ENCODE results near the gene DONSON. TPM values are rescaled to one million over a fixed set of nuclear protein-coding genes. Genes with fewer than 3 reads are reported as not detected.

Gene DONSON
- total and polyA plus RNA-seq, 2 of the 8 experiments (the other 6 are each of a cell fraction or from before 2014, with no cell fraction given), result 21.9 to 32.5 TPM

DNA sequence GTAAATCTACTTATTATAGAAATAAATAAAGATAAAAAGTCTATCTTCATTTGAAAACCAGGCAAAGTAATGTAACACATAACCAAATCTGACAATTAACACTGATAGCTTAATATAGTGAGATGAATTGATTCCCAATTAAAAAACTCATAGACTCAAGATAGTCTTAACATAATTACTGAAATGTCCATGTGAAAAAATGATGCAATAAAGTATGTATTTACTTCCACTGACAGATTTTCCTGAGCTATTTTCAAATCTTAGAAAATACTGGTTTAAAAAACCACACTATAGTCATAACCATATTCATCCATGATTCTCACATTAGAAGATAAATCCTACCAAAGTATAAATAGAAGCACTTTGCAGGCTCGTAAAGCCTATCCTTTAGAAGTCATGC lies 9.6 kb upstream of the DONSON start:
- no peak overlapping the region for H4K8ac ChIP-seq (ENCODE audit: extremely low read depth, insufficient read depth, low read length)
- POLR2A ChIA-PET (ENCODE audit: partially characterized antibody), result interaction anchor here (1.0 to 1.6 kb wide), 2 partner anchors 9 to 55 kb away, joined by 3 read pairs; partner anchors contain the start of genes DONSON and SON
- H2BK15ac ChIP-seq (ENCODE audit: low read length), result no peak overlapping the region
- no peak overlapping the region for H2AFZ ChIP-seq (ENCODE audit: low read length)
- H3K9ac ChIP-seq (replicated peaks in 1 of 4; ENCODE audit: extremely low read depth in 1 of 4, low read depth in 3 of 4, low read length in 3 of 4), result no peak overlapping the region
- H3K4me1 ChIP-seq (replicated peaks in 1 of 4; ENCODE audit: control insufficient read depth in 3 of 4, insufficient read depth in 4 of 4, low read length in 3 of 4), result no peaks in the 10 kb centered on the region
- no peak for FAIRE-seq
- H2BK5ac ChIP-seq (ENCODE audit: low read depth, low read length), result no peak overlapping the region
- no peaks in the 10 kb centered on the region for H3K9me3 ChIP-seq (ENCODE audit: insufficient read depth in 2 of 2, low read depth in 1 of 2, low read length in 1 of 2)
- no peak for DNase-seq (ENCODE audit: low read depth in 1 of 2, low spot score in 2 of 2)
- no peak overlapping the region for H3K4me2 ChIP-seq (ENCODE audit: insufficient read depth in 1 of 2, low read depth in 2 of 2, low read length in 2 of 2)
- no peak overlapping the region for H4K91ac ChIP-seq (replicated peaks; ENCODE audit: insufficient read length, low read length)
- no peak overlapping the region for H2BK120ac ChIP-seq (replicated peaks; ENCODE audit: low read depth, low read length)
- no peaks in the 10 kb centered on the region for H3K27me3 ChIP-seq (replicated peaks in 1 of 4; ENCODE audit: control insufficient read depth in 3 of 4, extremely low read depth in 1 of 4, insufficient read depth in 3 of 4, low read length in 3 of 4)
- H4K20me1 ChIP-seq (replicated peaks in 1 of 2; ENCODE audit: control insufficient read depth in 1 of 2, insufficient read depth in 2 of 2, low read length in 2 of 2), result no peaks in the 10 kb centered on the region
- CTCF ChIA-PET (ENCODE audit: partially characterized antibody), result interaction anchor here (0.7 kb wide), 1 partner anchor 278 kb away, joined by 3 read pairs; no protein-coding TSS in a partner anchor
- H2AK5ac ChIP-seq (ENCODE audit: low read depth, low read length), result no peak overlapping the region
- H3K4ac ChIP-seq (replicated peaks; ENCODE audit: insufficient read length, low read depth, low read length), result no peak overlapping the region
- no peaks in the 10 kb centered on the region for H3K79me2 ChIP-seq (ENCODE audit: control insufficient read depth in 1 of 2, insufficient read depth in 2 of 2, low read length in 2 of 2)
- H3K14ac ChIP-seq (ENCODE audit: insufficient read length), result no peak overlapping the region
- H3K4me3 ChIP-seq (ENCODE audit: extremely low read depth in 1 of 4, insufficient read depth in 2 of 4, low read depth in 3 of 4, low read length in 4 of 4), result no peak overlapping the region
- H4K5ac ChIP-seq (ENCODE audit: insufficient read length, low read depth, low read length), result no peak overlapping the region
- H3K27ac ChIP-seq (ENCODE audit: low read depth, low read length), result no peak overlapping the region
- no peak overlapping the region for H3K56ac ChIP-seq (replicated peaks; ENCODE audit: insufficient read length, low read depth, low read length)
- H3K36me3 ChIP-seq (ENCODE audit: control insufficient read depth in 2 of 4, insufficient read depth in 4 of 4, low read length in 3 of 4), result peaks cover 0 to 17% (median 8%) of the 10 kb centered on the region in 4 experiments; a peak in 5 of 8 replicates
- no peak overlapping the region for H2BK12ac ChIP-seq (ENCODE audit: low read depth, low read length)
- no peaks in the 10 kb centered on the region for H3K79me1 ChIP-seq (ENCODE audit: low read depth, low read length)
- no peak overlapping the region for H2BK20ac ChIP-seq (ENCODE audit: low read length)
- 93% methylated on average over 1 of the region's 1 CpG; no CpG with 5 or more reads in 1 of the 2 experiments for WGBS, 2 experiments (ENCODE audit: extremely low coverage in 1 of 2, insufficient coverage in 1 of 2, insufficient read length in 1 of 2, insufficient replicate concordance in 2 of 2, low coverage in 1 of 2, low lambda C conversion rate in 2 of 2, missing lambda C conversion rate in 1 of 2)
- H3K18ac ChIP-seq (ENCODE audit: extremely low read depth, low read length), result no peak overlapping the region
- no peak overlapping the region for H3K23ac ChIP-seq (ENCODE audit: insufficient read length)
- no peaks in the 10 kb centered on the region for H3K23me2 ChIP-seq (ENCODE audit: low read depth, low read length)
- TF ChIP-seq NRF1 (IDR thresholded peaks at IDR 0.05; ENCODE audit: low read depth, low read length), result no peak
- no peak for TF ChIP-seq SUZ12 (IDR thresholded peaks at IDR 0.05; ENCODE audit: low read length)
- TF ChIP-seq CBX8 (IDR thresholded peaks at IDR 0.05; ENCODE audit: borderline replicate concordance, low read depth, low read length), result no peak
- no peak for TF ChIP-seq HDAC6 (IDR thresholded peaks at IDR 0.05; ENCODE audit: low read depth, low read length)
